Measurements from ENCODE around the gene SHPK.

Gene SHPK

DNA sequence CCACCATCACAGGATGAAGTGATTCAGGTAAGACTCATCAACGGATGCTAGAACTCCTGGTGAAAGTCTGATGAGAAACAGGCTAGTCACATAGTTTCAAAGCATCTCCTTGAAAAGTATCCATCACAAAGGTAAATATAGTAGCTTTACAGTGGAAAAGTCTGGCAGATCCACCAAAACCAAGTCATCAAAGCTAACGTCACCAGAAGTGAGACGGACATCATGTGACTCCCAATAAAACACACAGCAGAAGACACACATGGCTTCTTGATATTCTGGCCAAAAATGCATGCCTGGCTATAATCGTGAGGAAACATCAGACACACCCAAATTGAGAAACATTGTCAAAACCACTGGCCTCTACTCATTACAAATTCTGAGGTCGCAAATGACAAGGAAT, 60.5 kb downstream of the SHPK start:
- TF ChIP-seq EZH2 (optimal IDR thresholded peaks at IDR 0.05; ENCODE audit: low read depth, low read length) (no peak), EZH2phosphoT487 (IDR thresholded peaks at IDR 0.05; ENCODE audit: low read length) (no peak)
- TF ChIP-seq, protein P1, sequence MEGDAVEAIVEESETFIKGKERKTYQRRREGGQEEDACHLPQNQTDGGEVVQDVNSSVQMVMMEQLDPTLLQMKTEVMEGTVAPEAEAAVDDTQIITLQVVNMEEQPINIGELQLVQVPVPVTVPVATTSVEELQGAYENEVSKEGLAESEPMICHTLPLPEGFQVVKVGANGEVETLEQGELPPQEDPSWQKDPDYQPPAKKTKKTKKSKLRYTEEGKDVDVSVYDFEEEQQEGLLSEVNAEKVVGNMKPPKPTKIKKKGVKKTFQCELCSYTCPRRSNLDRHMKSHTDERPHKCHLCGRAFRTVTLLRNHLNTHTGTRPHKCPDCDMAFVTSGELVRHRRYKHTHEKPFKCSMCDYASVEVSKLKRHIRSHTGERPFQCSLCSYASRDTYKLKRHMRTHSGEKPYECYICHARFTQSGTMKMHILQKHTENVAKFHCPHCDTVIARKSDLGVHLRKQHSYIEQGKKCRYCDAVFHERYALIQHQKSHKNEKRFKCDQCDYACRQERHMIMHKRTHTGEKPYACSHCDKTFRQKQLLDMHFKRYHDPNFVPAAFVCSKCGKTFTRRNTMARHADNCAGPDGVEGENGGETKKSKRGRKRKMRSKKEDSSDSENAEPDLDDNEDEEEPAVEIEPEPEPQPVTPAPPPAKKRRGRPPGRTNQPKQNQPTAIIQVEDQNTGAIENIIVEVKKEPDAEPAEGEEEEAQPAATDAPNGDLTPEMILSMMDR (IDR thresholded peaks at IDR 0.05; ENCODE audit: low read length), result no peak
- Histone ChIP-seq H3K4me2 (ENCODE audit: low read depth, low read length) (no peak overlapping the region), H2AFZ (ENCODE audit: low read length) (no peak overlapping the region)

DNA sequence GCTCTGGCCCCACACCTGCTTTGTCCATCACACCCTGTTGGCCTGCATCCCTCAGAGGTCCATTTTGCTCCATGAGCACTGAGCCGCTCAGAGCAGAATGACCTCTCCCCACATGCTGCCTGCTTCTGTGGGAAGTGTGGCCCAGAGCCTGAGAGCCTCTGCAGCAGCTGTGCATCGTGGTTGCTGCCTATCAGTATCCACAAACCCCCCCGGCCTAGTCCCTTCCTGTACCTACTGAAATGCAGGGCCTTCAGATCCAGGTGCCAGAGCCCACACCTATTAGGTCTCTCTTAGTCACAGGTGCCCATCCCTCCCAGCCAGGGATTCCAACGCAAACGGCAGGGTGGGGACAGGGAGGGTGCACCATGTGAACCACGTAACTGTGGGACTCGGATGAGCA, 61.8 kb downstream of the SHPK start:
- DNase-seq, result no peak
- Histone ChIP-seq H3K27ac (ENCODE audit: low read length) (no peak overlapping the region), H3K9me2 (replicated peaks; ENCODE audit: insufficient read depth, low read length) (no peaks in the 10 kb centered on the region), H3K4me1 (ENCODE audit: low read length) (no peaks in the 10 kb centered on the region), H3F3A (ENCODE audit: insufficient read depth, low read length) (no peaks in the 10 kb centered on the region), H3K79me2 (ENCODE audit: low read length) (no peaks in the 10 kb centered on the region), H3K9ac (ENCODE audit: low read length) (no peak overlapping the region), H4K20me1 (ENCODE audit: insufficient read depth, low read length) (no peaks in the 10 kb centered on the region), H3K4me3 (ENCODE audit: low read length) (no peak overlapping the region), H2AFZ (ENCODE audit: low read length) (no peak overlapping the region), H3K36me3 (replicated peaks; ENCODE audit: insufficient read depth, low read length) (no peaks in the 10 kb centered on the region), H3K4me2 (ENCODE audit: low read depth, low read length) (no peak overlapping the region), H3K27me3 (replicated peaks; ENCODE audit: insufficient read depth, low read length) (no peaks in the 10 kb centered on the region), H3K9me3 (replicated peaks; ENCODE audit: insufficient read depth, low read length) (no peaks in the 10 kb centered on the region)
- TF ChIP-seq EZH2 (optimal IDR thresholded peaks at IDR 0.05; ENCODE audit: low read depth, low read length) (no peak), EZH2phosphoT487 (IDR thresholded peaks at IDR 0.05; ENCODE audit: low read length) (no peak)
- TF ChIP-seq, protein P1 (IDR thresholded peaks at IDR 0.05; ENCODE audit: low read length), result no peak

More for the DNA sequence above, 60.5 kb downstream of the SHPK start:
- no peak overlapping the region for H3K27ac ChIP-seq (ENCODE audit: low read length)
- H3K9me2 ChIP-seq (replicated peaks; ENCODE audit: insufficient read depth, low read length), result no peaks in the 10 kb centered on the region
- H3K27me3 ChIP-seq (replicated peaks; ENCODE audit: insufficient read depth, low read length), result no peaks in the 10 kb centered on the region
- no peaks in the 10 kb centered on the region for H3K9me3 ChIP-seq (replicated peaks; ENCODE audit: insufficient read depth, low read length)
- H3K4me1 ChIP-seq (ENCODE audit: low read length), result no peaks in the 10 kb centered on the region
- H3K79me2 ChIP-seq (ENCODE audit: low read length), result no peaks in the 10 kb centered on the region
- DNase-seq, result no peak
- H3K36me3 ChIP-seq (replicated peaks; ENCODE audit: insufficient read depth, low read length), result no peaks in the 10 kb centered on the region
- no peak overlapping the region for H3K9ac ChIP-seq (ENCODE audit: low read length)
- H3K4me3 ChIP-seq (ENCODE audit: low read length), result no peak overlapping the region
- H4K20me1 ChIP-seq (ENCODE audit: insufficient read depth, low read length), result no peaks in the 10 kb centered on the region
- H3F3A ChIP-seq (ENCODE audit: insufficient read depth, low read length), result no peaks in the 10 kb centered on the region

DNA sequence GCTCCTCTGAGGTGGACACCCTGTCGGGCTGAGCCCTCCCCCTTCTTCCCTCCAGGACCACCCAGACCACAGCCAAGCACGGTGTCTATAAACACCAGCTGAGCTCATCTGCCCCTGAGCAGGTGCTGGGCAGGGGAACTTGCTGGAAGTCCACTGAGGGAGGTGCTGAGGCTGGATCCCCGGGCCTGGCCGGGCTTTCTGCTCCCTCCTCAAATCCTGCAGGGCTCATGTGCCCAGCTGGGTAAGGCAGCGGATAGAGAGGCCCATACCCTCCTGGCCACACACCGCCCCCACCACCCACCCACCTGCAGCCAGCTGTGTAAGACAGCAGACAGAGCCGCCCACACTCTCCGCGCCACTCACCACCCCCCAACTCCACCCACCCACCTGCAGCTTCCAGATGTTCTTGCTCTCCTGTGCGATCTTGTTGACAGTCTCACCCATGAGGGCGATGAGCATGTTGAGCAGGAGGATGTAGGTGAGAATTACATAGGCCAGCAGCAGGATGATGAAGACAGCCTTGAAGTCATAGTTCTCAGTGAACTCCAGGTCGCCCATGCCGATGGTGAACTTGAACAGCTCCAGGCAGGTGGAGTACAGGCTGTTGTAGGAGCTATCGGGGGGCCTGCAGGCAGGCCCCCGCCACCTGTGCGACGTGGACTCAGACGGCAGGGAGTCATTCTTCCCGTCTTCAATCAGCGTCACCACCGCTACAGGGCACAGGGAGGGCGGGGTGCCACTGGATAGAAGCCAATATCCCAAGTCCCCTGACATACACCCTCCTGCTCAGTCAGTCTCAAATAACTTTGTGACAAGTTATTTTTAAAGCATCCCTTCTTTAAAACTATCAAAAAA, 62.6 kb downstream of the SHPK start:
- DNase-seq, result no peak
- no peak overlapping the region for H3K4me3 ChIP-seq (ENCODE audit: low read length)
- H3F3A ChIP-seq (ENCODE audit: insufficient read depth, low read length), result no peaks in the 10 kb centered on the region
- H3K9ac ChIP-seq (ENCODE audit: low read length), result no peak overlapping the region
- H3K36me3 ChIP-seq (replicated peaks; ENCODE audit: insufficient read depth, low read length), result no peaks in the 10 kb centered on the region
- no peaks in the 10 kb centered on the region for H3K4me1 ChIP-seq (ENCODE audit: low read length)
- no peaks in the 10 kb centered on the region for H3K79me2 ChIP-seq (ENCODE audit: low read length)
- H2AFZ ChIP-seq (ENCODE audit: low read length), result no peak overlapping the region
- no peak overlapping the region for H3K4me2 ChIP-seq (ENCODE audit: low read depth, low read length)
- no peaks in the 10 kb centered on the region for H3K9me3 ChIP-seq (replicated peaks; ENCODE audit: insufficient read depth, low read length)
- H3K9me2 ChIP-seq (replicated peaks; ENCODE audit: insufficient read depth, low read length), result no peaks in the 10 kb centered on the region
- TF ChIP-seq EZH2 (optimal IDR thresholded peaks at IDR 0.05; ENCODE audit: low read depth, low read length) (no peak), EZH2phosphoT487 (IDR thresholded peaks at IDR 0.05; ENCODE audit: low read length) (no peak)
- TF ChIP-seq, protein P1 (IDR thresholded peaks at IDR 0.05; ENCODE audit: low read length), result no peak
- H4K20me1 ChIP-seq (ENCODE audit: insufficient read depth, low read length), result no peaks in the 10 kb centered on the region
- no peaks in the 10 kb centered on the region for H3K27me3 ChIP-seq (replicated peaks; ENCODE audit: insufficient read depth, low read length)
- H3K27ac ChIP-seq (ENCODE audit: low read length), result no peak overlapping the region

Measured in MM.1S (cell line).